Mammary epithelial cell (primary cell): ENCODE measurements around the gene PIWIL4.

Experiments
- EZH2 ChIP-seq: IDR thresholded peaks from 2 replicates; pipeline ENCODE4 v1.6.1; 2012; ENCODE audit warnings: low read length, inconsistent platforms, borderline replicate concordance
- TF ChIP-seq, protein P1 (sequence below), 2 donors: IDR thresholded peaks in 1 of 2; conservative IDR thresholded peaks in 1 of 2; 2 replicates each; pipeline ENCODE4 v1.5.1; 2011 to 2012; ENCODE audit warnings: inconsistent platforms in 2 of 2, low read length in 2 of 2, mild to moderate bottlenecking in 2 of 2, control low read depth in 1 of 2, low read depth in 1 of 2; ENCODE audit not compliant: insufficient read depth in 1 of 2; ENCODE audit errors: extremely low read depth in 1 of 2

DNA sequence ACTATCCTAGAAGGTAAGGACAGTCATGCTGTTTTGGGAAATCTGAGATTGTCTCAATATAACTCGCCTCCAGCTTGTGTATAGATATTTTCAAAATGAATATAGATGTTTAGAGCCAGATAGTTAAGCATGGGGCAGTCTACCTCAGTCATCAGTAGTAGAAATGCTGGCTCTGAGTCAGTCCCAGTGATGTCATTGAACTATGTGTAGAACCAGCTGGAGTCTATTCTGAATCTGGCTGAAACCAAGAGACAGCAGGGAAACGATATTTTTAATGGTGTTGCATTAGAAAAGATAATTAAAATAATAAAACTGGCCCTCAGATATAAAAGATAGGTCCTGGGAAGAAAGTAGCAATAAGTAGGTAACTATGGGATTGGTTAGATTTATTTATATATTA lies 25.9 kb downstream of the PIWIL4 start:
- TF ChIP-seq, protein P1, sequence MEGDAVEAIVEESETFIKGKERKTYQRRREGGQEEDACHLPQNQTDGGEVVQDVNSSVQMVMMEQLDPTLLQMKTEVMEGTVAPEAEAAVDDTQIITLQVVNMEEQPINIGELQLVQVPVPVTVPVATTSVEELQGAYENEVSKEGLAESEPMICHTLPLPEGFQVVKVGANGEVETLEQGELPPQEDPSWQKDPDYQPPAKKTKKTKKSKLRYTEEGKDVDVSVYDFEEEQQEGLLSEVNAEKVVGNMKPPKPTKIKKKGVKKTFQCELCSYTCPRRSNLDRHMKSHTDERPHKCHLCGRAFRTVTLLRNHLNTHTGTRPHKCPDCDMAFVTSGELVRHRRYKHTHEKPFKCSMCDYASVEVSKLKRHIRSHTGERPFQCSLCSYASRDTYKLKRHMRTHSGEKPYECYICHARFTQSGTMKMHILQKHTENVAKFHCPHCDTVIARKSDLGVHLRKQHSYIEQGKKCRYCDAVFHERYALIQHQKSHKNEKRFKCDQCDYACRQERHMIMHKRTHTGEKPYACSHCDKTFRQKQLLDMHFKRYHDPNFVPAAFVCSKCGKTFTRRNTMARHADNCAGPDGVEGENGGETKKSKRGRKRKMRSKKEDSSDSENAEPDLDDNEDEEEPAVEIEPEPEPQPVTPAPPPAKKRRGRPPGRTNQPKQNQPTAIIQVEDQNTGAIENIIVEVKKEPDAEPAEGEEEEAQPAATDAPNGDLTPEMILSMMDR (conservative IDR thresholded peaks at IDR 0.05 in 1 of 2, IDR thresholded peaks at IDR 0.05 in 1 of 2; ENCODE audit: extremely low read depth in 1 of 2, insufficient read depth in 1 of 2, low read depth in 1 of 2, low read length in 2 of 2): no peak
- no peak for TF ChIP-seq EZH2
